Effector memory CD4-positive, alpha-beta T cell (primary cell): Measurements from ENCODE around the gene EIF2S2.
"Not testable (repeated sequence)": the region's sequence is repeated elsewhere in the genome, so short reads cannot be mapped to it uniquely, and the experiment has no call there.

Source experiments
- DNase-seq, 3 donors: peaks; one replicate each; pipeline ENCODE4 v3.0.0-alpha.2; 2020
- H3K27ac ChIP-seq: 2 replicates; pipeline ENCODE4 v1.7.0; 2013; ENCODE audit warnings: mild to moderate bottlenecking, low read length, moderate library complexity; ENCODE audit not compliant: insufficient read depth, poor library complexity, severe bottlenecking
- H3K27me3 ChIP-seq: replicated peaks from 2 replicates; pipeline ENCODE4 v1.7.0; 2013; ENCODE audit warnings: mild to moderate bottlenecking, low read length; ENCODE audit not compliant: insufficient read depth, control insufficient read depth, poor library complexity, severe bottlenecking
- H3K36me3 ChIP-seq: 2 replicates; pipeline ENCODE4 v1.7.0; 2013; ENCODE audit warnings: mild to moderate bottlenecking, low read length, moderate library complexity; ENCODE audit not compliant: control insufficient read depth, insufficient read depth
- H3K4me1 ChIP-seq: 2 replicates; pipeline ENCODE4 v1.7.0; 2013; ENCODE audit warnings: low read length, mild to moderate bottlenecking; ENCODE audit not compliant: control insufficient read depth, insufficient read depth, poor library complexity, severe bottlenecking
- H3K4me3 ChIP-seq: 2 replicates; pipeline ENCODE4 v1.7.0; 2013; ENCODE audit warnings: low read length, low read depth, mild to moderate bottlenecking; ENCODE audit not compliant: insufficient read depth, poor library complexity, severe bottlenecking
- H3K9me3 ChIP-seq: 2 replicates; pipeline ENCODE4 v1.7.0; 2013; ENCODE audit warnings: mild to moderate bottlenecking, low read length, moderate library complexity; ENCODE audit not compliant: control insufficient read depth
- total RNA-seq, 3 donors: gene quantifications; one replicate each; lab custom pipeline; 2026; lab: John Stamatoyannopoulos, UW

Gene EIF2S2, protein sequence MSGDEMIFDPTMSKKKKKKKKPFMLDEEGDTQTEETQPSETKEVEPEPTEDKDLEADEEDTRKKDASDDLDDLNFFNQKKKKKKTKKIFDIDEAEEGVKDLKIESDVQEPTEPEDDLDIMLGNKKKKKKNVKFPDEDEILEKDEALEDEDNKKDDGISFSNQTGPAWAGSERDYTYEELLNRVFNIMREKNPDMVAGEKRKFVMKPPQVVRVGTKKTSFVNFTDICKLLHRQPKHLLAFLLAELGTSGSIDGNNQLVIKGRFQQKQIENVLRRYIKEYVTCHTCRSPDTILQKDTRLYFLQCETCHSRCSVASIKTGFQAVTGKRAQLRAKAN
- total RNA-seq = 40.5 to 62.3 (median 57.6) reads per million in 3 donors

DNA sequence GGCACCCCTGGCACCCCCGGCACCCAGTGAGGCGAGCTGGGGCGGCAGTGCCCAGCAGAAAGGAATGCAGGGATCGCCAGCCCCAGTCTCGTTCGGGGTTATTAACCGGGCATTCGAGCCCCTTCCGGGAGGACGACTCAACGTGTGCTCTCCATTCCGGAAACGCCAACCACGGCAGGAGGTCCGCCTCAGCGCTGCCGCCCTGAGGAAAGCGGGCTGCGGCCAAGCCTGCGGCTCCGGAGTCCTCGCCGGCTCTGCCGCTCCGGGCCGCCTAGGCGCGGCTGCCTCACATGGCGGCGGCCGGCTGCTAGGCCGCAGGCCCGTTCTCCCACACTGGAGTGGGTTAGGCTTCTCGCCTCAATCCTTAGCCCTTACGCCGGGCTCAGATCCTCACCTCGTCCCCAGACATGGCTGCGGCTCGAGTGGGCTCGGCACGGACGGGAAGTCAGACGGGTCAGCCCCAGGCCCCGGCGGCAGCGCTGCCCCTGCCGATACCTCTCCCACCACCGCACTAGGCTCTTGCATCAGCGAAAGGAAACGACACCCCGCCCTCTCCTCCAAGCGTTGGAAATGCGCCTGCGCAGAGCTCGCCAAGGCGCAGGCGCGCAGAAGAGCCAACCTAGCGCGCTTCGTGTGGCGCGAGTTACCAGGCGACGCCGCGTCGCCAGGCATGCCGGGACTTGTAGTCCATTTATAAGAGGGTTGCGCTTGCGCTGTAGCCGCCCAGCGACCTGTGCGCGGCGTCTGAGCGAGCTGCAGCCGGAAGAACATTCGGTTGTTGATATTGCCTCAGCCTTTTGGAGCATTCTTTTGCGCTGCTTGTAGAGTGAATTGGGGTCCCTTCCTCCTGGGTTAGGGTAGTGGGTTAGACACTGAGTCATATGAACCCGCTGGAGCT is at the start of gene EIF2S2:
Gene EIF2S2 (minus strand): TSS at position 542 of the 898 bp plus-strand sequence. CDS start 133 bp downstream, at position 409.
- peak within 1 kb of the TSS; percentile 94 for H3K27ac ChIP-seq
- peak; percentile 92 to 94 (median 92) for DNase-seq
- H3K4me1 ChIP-seq = peaks cover 23% of the 10 kb centered on the region

GRCh38 chr20:34157697-34158096 is 45.7 kb upstream of the EIF2S2 start:
- not testable (repeated sequence) for H3K36me3 ChIP-seq, H3K4me3 ChIP-seq, DNase-seq, H3K9me3 ChIP-seq, H3K27ac ChIP-seq, H3K4me1 ChIP-seq, H3K27me3 ChIP-seq

More for the DNA sequence above, at the start of gene EIF2S2:
- Histone ChIP-seq H3K36me3 (peaks cover 8% of the 10 kb centered on the region), H3K9me3 (no peaks in the 10 kb centered on the region), H3K4me3 (peak within 1 kb of the TSS; percentile 78), H3K27me3 (no peaks in the 10 kb centered on the region)

DNA sequence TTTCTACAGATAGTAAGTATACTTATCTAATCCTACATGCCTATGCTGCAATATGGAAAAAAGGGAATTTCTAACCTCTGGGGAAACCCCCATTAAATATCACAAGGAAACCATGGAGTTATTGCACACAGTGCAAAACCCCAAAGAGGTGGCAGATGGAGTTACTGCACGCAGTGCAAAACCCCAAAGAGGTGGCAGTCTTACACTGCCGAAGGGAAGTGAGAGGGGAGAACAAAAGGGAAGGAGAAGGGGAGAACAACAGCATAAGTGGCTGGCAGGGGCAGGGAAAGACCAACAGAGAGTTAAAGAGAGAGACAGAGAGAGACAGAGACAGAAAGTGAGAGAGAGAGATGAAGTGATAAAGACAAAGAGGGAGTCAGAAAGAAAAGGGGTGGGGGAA is 43.8 kb upstream of the EIF2S2 start:
- H3K36me3 ChIP-seq = no peaks in the 10 kb centered on the region
- no peak overlapping the region for H3K4me3 ChIP-seq
- H3K4me1 ChIP-seq = no peaks in the 10 kb centered on the region
- DNase-seq = no peak
- no peaks in the 10 kb centered on the region for H3K9me3 ChIP-seq
- no peaks in the 10 kb centered on the region for H3K27me3 ChIP-seq
- H3K27ac ChIP-seq = no peak overlapping the region

DNA sequence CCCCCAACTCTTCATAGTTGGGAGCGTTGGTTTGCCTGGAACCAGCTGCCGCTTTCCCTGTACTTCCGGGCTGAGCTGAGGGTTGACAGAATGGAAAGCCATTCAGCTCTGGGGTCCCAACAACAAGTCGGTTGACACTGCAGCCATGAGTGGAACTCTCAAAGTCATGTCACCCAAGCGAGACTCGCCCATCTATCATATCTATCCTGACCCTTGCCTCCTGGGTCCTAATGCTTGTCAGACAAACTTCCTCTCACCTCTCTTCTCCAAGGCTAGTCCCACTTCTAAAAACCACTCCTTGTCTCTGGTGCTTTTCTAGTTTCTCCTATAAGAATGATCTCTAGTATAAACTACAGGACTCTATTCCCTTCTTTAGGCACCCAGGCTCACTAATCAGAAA is 41.1 kb upstream of the EIF2S2 start:
- not testable (repeated sequence) for DNase-seq, H3K36me3 ChIP-seq, H3K4me1 ChIP-seq, H3K4me3 ChIP-seq, H3K27me3 ChIP-seq, H3K27ac ChIP-seq, H3K9me3 ChIP-seq

DNA sequence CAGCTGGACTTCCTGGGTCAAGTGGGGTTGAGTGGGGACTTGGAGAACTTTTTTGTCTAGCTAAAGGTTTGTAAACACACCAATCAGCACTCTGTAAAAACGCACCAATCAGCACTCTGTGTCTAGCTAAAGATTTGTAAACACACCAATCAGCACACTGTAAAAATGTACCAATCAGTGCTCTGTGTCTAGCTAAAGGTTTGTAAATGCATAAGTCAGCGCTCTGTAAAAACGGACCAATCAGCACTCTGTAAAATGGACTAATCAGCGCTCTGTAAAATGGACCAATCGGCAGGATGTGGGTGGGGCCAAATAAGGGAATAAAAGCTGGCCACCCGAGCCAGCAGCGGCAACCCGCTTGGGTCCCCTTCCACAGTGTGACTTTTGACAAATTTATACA is 40.0 kb upstream of the EIF2S2 start:
- DNase-seq, H3K4me1 ChIP-seq, H3K27ac ChIP-seq, H3K4me3 ChIP-seq, H3K9me3 ChIP-seq, H3K36me3 ChIP-seq, H3K27me3 ChIP-seq: not testable (repeated sequence)

DNA sequence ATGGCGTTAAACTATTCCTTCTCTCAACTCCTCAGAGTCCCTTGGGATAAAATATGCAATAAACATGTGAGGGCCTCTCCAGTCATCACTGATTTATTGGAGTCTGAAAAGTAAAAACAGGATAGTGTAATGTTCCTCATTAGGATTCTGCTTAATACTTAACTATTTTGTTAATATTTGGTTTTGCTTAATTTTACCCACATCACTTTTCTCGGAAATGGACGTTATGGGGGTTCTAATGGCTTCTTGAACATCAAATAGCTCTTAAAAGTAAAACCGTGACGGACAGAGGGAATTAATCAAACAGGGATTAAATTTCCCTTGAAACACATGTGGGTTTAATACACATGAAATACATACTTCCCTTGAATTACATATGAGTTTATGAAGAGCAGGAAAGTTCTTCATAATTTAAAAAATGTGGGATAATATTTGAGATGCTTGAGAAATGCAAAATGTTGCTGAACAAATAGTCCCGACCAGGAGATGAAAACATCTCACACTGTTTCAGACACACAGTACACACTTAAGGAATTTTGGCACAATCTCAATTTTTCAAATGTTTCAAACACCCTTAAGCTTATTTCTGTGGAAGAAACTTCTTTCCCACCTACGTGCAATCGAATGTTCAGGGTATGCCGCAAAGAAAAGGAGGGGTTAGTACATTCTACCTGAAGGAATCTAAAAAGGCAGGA is 38.4 kb upstream of the EIF2S2 start:
- H3K4me3 ChIP-seq = no peak overlapping the region
- no peaks in the 10 kb centered on the region for H3K36me3 ChIP-seq
- H3K27ac ChIP-seq = no peak overlapping the region
- no peaks in the 10 kb centered on the region for H3K9me3 ChIP-seq
- no peaks in the 10 kb centered on the region for H3K4me1 ChIP-seq
- DNase-seq = no peak
- no peaks in the 10 kb centered on the region for H3K27me3 ChIP-seq

DNA sequence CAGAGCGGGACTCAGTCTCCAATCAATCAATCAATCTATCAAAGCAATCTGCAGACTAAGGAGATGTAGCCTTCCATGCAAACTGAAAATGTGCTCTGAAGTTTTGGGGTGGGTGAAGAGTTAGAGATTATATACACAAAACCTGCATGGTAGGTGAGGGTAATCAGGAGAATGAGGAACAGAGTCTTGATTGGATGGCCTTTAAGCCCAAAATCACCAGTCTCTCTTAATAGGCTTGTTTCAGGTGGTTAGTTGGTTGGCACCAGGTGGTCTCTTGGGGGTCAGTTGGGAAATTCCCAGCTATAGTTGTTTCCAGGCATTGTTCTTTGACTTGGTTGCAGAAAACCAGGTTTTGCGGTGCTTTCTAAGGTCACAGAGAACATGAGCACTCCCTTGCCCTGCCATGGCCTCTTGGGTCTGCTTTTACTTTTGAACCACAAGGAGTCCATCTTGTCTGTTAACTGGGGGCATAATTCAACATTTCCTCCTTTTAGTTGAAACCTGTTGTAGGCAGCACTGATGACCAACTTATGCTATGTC is 33.3 kb upstream of the EIF2S2 start:
- Histone ChIP-seq H3K9me3 (no peaks in the 10 kb centered on the region), H3K4me1 (no peaks in the 10 kb centered on the region), H3K27me3 (no peaks in the 10 kb centered on the region), H3K27ac (no peak overlapping the region), H3K36me3 (no peaks in the 10 kb centered on the region), H3K4me3 (no peak overlapping the region)
- DNase-seq = no peak

- Histone ChIP-seq H3K4me3 (no peak overlapping the region), H3K27me3 (no peaks in the 10 kb centered on the region), H3K36me3 (no peaks in the 10 kb centered on the region), H3K4me1 (no peaks in the 10 kb centered on the region), H3K9me3 (no peaks in the 10 kb centered on the region), H3K27ac (no peak overlapping the region)
- no peak for DNase-seq
These were observed 31.9 kb upstream of the EIF2S2 start for GRCh38 chr20:34143951-34144350.

DNA sequence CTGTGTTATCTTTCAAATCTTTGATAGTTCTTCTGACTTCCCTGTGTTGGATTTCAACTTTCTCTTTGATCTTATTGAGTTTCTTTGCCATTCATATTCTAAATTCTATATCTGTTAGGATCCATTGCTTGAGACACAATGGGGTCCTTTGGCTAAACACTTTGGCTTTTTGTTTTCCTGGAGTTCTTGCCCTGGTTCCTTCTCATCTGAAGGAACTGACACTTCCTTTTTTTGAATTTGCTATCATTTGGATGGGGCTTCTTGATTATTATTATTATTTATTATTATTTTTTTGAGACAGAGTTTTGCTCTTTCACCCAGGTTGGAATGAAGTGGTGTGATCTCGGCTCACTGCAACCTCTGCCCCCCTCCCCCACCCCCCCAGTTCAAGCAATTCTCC is 30.1 kb upstream of the EIF2S2 start:
- no peak overlapping the region for H3K27ac ChIP-seq
- H3K9me3 ChIP-seq = no peaks in the 10 kb centered on the region
- H3K4me3 ChIP-seq = no peak overlapping the region
- no peak for DNase-seq
- H3K36me3 ChIP-seq = no peaks in the 10 kb centered on the region
- no peaks in the 10 kb centered on the region for H3K4me1 ChIP-seq
- no peaks in the 10 kb centered on the region for H3K27me3 ChIP-seq
